ENCODE results near the gene XPO5.
"Not testable (repeated sequence)": the region's sequence is repeated elsewhere in the genome, so short reads cannot be mapped to it uniquely, and the experiment has no call there.

GRCh38 chr6:43538986-43539385 is 36.9 kb downstream of the XPO5 start:
- not testable (repeated sequence) for TF ChIP-seq POLR2A (IDR thresholded peaks at IDR 0.05)
- TF ChIP-seq, protein P1, sequence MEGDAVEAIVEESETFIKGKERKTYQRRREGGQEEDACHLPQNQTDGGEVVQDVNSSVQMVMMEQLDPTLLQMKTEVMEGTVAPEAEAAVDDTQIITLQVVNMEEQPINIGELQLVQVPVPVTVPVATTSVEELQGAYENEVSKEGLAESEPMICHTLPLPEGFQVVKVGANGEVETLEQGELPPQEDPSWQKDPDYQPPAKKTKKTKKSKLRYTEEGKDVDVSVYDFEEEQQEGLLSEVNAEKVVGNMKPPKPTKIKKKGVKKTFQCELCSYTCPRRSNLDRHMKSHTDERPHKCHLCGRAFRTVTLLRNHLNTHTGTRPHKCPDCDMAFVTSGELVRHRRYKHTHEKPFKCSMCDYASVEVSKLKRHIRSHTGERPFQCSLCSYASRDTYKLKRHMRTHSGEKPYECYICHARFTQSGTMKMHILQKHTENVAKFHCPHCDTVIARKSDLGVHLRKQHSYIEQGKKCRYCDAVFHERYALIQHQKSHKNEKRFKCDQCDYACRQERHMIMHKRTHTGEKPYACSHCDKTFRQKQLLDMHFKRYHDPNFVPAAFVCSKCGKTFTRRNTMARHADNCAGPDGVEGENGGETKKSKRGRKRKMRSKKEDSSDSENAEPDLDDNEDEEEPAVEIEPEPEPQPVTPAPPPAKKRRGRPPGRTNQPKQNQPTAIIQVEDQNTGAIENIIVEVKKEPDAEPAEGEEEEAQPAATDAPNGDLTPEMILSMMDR (IDR thresholded peaks at IDR 0.05): not testable (repeated sequence)
